Tibial nerve (tissue), 4 donors: ENCODE measurements around the gene MICALL2. TPM values are rescaled to one million over a fixed set of nuclear protein-coding genes. Genes with fewer than 3 reads are reported as not detected.

Experiments
- DNase-seq, 2 donors: peaks; one replicate each; pipeline ENCODE4 v3.0.0-alpha.2; 2019; ENCODE audit warnings: low spot score in 2 of 2
- H3K27ac ChIP-seq, 4 donors: fragments of 200-600 bp; sonication (generic) in 3 of 4; one replicate each; pipeline ENCODE4 v1.5.1; 2017 to 2019; ENCODE audit warnings: mild to moderate bottlenecking in 1 of 4
- H3K27me3 ChIP-seq, 2 donors: fragments of 200-600 bp; sonication (generic) in 1 of 2; one replicate each; pipeline versions ENCODE4 v1.5.1 to v1.6.0; 2017 to 2019
- H3K36me3 ChIP-seq, 3 donors: fragments of 200-600 bp; sonication (generic); one replicate each; pipeline ENCODE4 v1.5.1; 2018 to 2019
- H3K4me1 ChIP-seq, 4 donors: fragments of 200-600 bp; sonication (generic) in 3 of 4; one replicate each; pipeline ENCODE4 v1.5.1; 2017 to 2019
- H3K4me3 ChIP-seq, 4 donors: fragments of 200-600 bp; sonication (generic) in 3 of 4; one replicate each; pipeline ENCODE4 v1.5.1; 2017 to 2019; ENCODE audit warnings: mild to moderate bottlenecking in 1 of 4, moderate library complexity in 1 of 4
- H3K9me3 ChIP-seq, 4 donors: fragments of 200-600 bp; sonication (generic) in 3 of 4; one replicate each; pipeline ENCODE4 v1.5.1; 2017 to 2019
- CTCF ChIP-seq, 5 experiments: fragments of 200-600 bp in 3 of 5; fragments of 450-650 bp in 2 of 5; sonication (generic) in 3 of 5; IDR thresholded peaks; one replicate each; pipeline ENCODE4 v1.5.1; 2016 to 2019; ENCODE audit warnings: antibody characterized with exemption in 5 of 5, mild to moderate bottlenecking in 3 of 5, moderate library complexity in 2 of 5
- EP300 ChIP-seq, 2 donors: sonication (generic); formaldehyde crosslinking; IDR thresholded peaks; one replicate each; pipeline ENCODE4 v1.6.1; 2017; ENCODE audit warnings: antibody characterized with exemption in 2 of 2, mild to moderate bottlenecking in 1 of 2
- POLR2A ChIP-seq, 2 donors: fragments of 450-650 bp; IDR thresholded peaks; one replicate each; pipeline ENCODE4 v1.6.1; 2017; ENCODE audit warnings: antibody characterized with exemption in 2 of 2, mild to moderate bottlenecking in 2 of 2, moderate library complexity in 2 of 2
- WGBS, 2 donors: methylation state at CpG; one replicate each; pipeline ENCODE4 v1.1.5; 2018; 5-methylcytosine and 5-hydroxymethylcytosine counted together
- total RNA-seq, 4 donors: library from RNA; depleted of rRNA; stranded (reverse); fragments of >200 nt; gene quantifications; one replicate each; pipeline ENCODE4 v1.1.0, GENCODE V29; 2016

Gene MICALL2
- total RNA-seq, 4 donors from 2014 or later, result 67.6 to 153 (median 104) TPM

GRCh38 chr7:1426474-1426873, 32.8 kb downstream of the MICALL2 start:
- TF ChIP-seq EP300 (IDR thresholded peaks at IDR 0.05) (no peak), POLR2A (IDR thresholded peaks at IDR 0.05) (no peak), CTCF (IDR thresholded peaks at IDR 0.05) (no peak)
- Histone ChIP-seq H3K4me3 (no peak overlapping the region), H3K36me3 (no peaks in the 10 kb centered on the region), H3K9me3 (no peaks in the 10 kb centered on the region), H3K4me1 (peaks cover 0 to 25% (median 0%) of the 10 kb centered on the region in 4 donors), H3K27me3 (peaks cover 0 to 63% of the 10 kb centered on the region in 2 donors), H3K27ac (no peak overlapping the region)
- no peak for DNase-seq
- WGBS, 2 donors, result 86 to 87% methylated on average over 15 of the region's 15 CpGs

DNA sequence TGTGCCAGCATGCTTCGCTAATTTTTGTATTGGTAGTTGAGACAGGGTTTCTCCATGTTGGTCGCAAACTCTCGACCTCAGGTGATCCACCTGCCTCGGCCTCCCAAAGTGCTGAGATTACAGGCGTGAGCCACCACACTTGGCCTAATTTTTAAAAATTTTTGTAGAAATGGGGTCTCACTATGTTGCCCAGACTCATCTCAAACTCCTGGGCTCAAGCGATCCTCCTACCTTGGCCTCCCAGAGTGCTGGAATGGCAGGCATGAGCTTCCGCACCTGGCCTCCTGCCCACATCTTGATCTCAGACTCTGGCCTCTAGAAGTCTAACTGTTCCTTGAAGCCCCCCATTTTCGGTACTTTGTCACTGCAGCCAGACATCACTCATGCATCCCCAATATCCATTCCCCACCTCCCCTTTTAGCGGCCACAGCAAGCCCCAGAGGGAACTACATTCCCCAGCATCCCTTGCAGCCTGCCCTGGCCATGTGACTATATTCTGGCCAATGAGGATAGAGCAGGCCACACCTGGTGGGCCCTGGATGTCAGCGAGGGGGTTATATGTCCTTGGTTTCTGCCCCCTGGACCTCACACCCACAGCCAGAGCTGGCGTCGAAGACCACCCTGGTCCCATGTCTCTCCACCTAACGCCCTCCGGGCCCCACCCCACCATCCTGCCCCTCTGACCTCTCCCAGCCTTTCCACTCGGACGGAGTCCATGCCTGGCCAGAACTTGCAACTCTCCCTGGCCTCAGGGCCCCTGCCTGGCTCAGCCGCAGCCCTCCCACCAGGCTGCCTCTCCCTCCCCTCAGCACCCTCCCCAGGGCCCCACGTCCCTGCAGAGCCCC, 33.8 kb downstream of the MICALL2 start:
- Histone ChIP-seq H3K27me3 (peaks cover 0 to 62% of the 10 kb centered on the region in 2 donors), H3K36me3 (no peaks in the 10 kb centered on the region)

GRCh38 chr7:1424041-1424440, 35.2 kb downstream of the MICALL2 start:
- no peak for TF ChIP-seq CTCF (IDR thresholded peaks at IDR 0.05)
- TF ChIP-seq EP300 (IDR thresholded peaks at IDR 0.05), result no peak
- no peak for TF ChIP-seq POLR2A (IDR thresholded peaks at IDR 0.05)
- 77 to 80% methylated on average over 12 of the region's 12 CpGs for WGBS, 2 donors
- Histone ChIP-seq H3K9me3 (no peaks in the 10 kb centered on the region), H3K4me3 (no peak overlapping the region), H3K36me3 (no peaks in the 10 kb centered on the region), H3K27me3 (peaks cover 0 to 58% of the 10 kb centered on the region in 2 donors), H3K4me1 (peaks cover 0 to 11% (median 0%) of the 10 kb centered on the region in 4 donors), H3K27ac (no peak overlapping the region)
- DNase-seq, result no peak

More for the DNA sequence above, 33.8 kb downstream of the MICALL2 start:
- TF ChIP-seq CTCF (IDR thresholded peaks at IDR 0.05) (no peak), EP300 (IDR thresholded peaks at IDR 0.05) (no peak), POLR2A (IDR thresholded peaks at IDR 0.05) (no peak)
- Histone ChIP-seq H3K4me3 (no peak overlapping the region), H3K9me3 (no peaks in the 10 kb centered on the region), H3K27ac (no peak overlapping the region), H3K4me1 (peaks cover 0 to 23% (median 0%) of the 10 kb centered on the region in 4 donors)
- DNase-seq, result no peak
- 60 to 63% methylated on average over 18 of the region's 18 CpGs for WGBS, 2 donors

- WGBS, 2 donors, result 57 to 65% methylated on average over 5 of the region's 5 CpGs
- no peak overlapping the region for H3K4me3 ChIP-seq
- peaks cover 0 to 59% of the 10 kb centered on the region in 2 donors for H3K27me3 ChIP-seq
These were observed 35.9 kb downstream of the MICALL2 start for GRCh38 chr7:1423264-1423811.

More at GRCh38 chr7:1423264-1423811, 35.9 kb downstream of the MICALL2 start:
- TF ChIP-seq POLR2A (IDR thresholded peaks at IDR 0.05) (no peak), EP300 (IDR thresholded peaks at IDR 0.05) (no peak), CTCF (IDR thresholded peaks at IDR 0.05) (no peak)
- DNase-seq, result no peak
- H3K9me3 ChIP-seq, result no peaks in the 10 kb centered on the region
- H3K36me3 ChIP-seq, result no peaks in the 10 kb centered on the region
- H3K4me1 ChIP-seq, result peaks cover 0 to 7% (median 0%) of the 10 kb centered on the region in 4 donors
- no peak overlapping the region for H3K27ac ChIP-seq
